NOMO-1 treated with DMSO at 0.1 percent for 48 hours (cell line): Measurements from ENCODE around the gene ITPKB.
"Not testable (repeated sequence)": the region's sequence is repeated elsewhere in the genome, so short reads cannot be mapped to it uniquely, and the experiment has no call there.

Experiments
- DNase-seq: peaks from one replicate; lab custom pipeline; 2025; ENCODE audit not compliant: unreplicated experiment; lab: John Stamatoyannopoulos, UW

Gene ITPKB

GRCh38 chr1:226605318-226605950, 133.6 kb downstream of the ITPKB start:
- DNase-seq, result no peak

GRCh38 chr1:226604560-226605317, 134.3 kb downstream of the ITPKB start:
- DNase-seq, result no peak

GRCh38 chr1:226603858-226604559, 135.1 kb downstream of the ITPKB start:
- no peak for DNase-seq

- no peak for DNase-seq
These were observed 135.8 kb downstream of the ITPKB start for GRCh38 chr1:226603022-226603857.

GRCh38 chr1:226602186-226603021, 136.7 kb downstream of the ITPKB start:
- no peak for DNase-seq

GRCh38 chr1:226601456-226601855, 137.6 kb downstream of the ITPKB start:
- DNase-seq, result no peak

- DNase-seq, result no peak
These were observed 138.8 kb downstream of the ITPKB start for GRCh38 chr1:226600254-226600653.

GRCh38 chr1:226599636-226600238, 139.3 kb downstream of the ITPKB start:
- no peak for DNase-seq

GRCh38 chr1:226598955-226599354, 140.1 kb downstream of the ITPKB start:
- not testable (repeated sequence) for DNase-seq

GRCh38 chr1:226598455-226598849, 140.6 kb downstream of the ITPKB start:
- no peak for DNase-seq

GRCh38 chr1:226597616-226598454, 141.2 kb downstream of the ITPKB start:
- no peak for DNase-seq

GRCh38 chr1:226596531-226597165, 142.4 kb downstream of the ITPKB start:
- DNase-seq, result no peak

- no peak for DNase-seq
These were observed 145.5 kb downstream of the ITPKB start for GRCh38 chr1:226593541-226593940.

- DNase-seq, result no peak
These were observed 148.5 kb downstream of the ITPKB start for GRCh38 chr1:226590614-226591013.

- no peak for DNase-seq
These were observed 149.9 kb downstream of the ITPKB start for GRCh38 chr1:226589008-226589733.

GRCh38 chr1:226588484-226588883, 150.6 kb downstream of the ITPKB start:
- DNase-seq, result peak; percentile 11

- no peak for DNase-seq
These were observed 152.2 kb downstream of the ITPKB start for GRCh38 chr1:226586650-226587422.
